Measurements from ENCODE around the gene ATP1A4. TPM values are rescaled to one million over a fixed set of nuclear protein-coding genes. Genes with fewer than 3 reads are reported as not detected.
"Not testable (repeated sequence)": the region's sequence is repeated elsewhere in the genome, so short reads cannot be mapped to it uniquely, and the experiment has no call there.

The ATP1A4 gene
- polyA plus RNA-seq, 4 donors = 0.12 to 0.24 TPM; not detected in 2

DNA sequence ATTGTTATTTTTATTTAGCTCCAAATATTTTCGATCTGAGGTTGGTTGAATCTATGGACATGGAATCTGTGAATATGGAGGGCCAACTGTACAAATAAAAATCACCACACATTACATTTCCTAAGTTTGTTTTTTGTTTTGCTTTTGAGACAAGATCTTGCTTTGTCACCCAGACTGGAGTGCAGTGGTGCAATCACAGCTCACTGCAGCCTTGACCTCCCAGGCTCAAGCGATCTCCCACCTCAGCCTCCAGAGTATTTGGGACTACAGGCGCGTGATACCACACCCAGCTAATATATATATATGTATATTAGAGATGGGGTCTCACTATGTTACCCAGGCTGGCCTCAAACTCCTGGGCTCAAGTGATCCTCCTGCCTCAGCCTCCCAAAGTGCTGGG, 25.1 kb upstream of the ATP1A4 start:
- H3K27ac ChIP-seq (ENCODE audit: low read depth in 1 of 3, low read length in 2 of 3); H3K4me1 ChIP-seq (ENCODE audit: control insufficient read depth in 3 of 3, insufficient read depth in 2 of 3, low read depth in 1 of 3, low read length in 2 of 3); DNase-seq; H3K27me3 ChIP-seq (ENCODE audit: control insufficient read depth in 3 of 3, insufficient read depth in 3 of 3, low read length in 3 of 3); FAIRE-seq; H3K9me3 ChIP-seq (ENCODE audit: control insufficient read depth in 2 of 2, insufficient read depth in 1 of 2, low read depth in 1 of 2, low read length in 1 of 2); H3K36me3 ChIP-seq (ENCODE audit: control insufficient read depth in 3 of 3, insufficient read depth in 2 of 3, low read depth in 1 of 3, low read length in 3 of 3); H3K4me3 ChIP-seq (ENCODE audit: low read depth in 1 of 3, low read length in 3 of 3): not testable (repeated sequence)
- 65 to 80% (median 71%) methylated on average over 4 of the region's 4 CpGs for WGBS, 3 donors

DNA sequence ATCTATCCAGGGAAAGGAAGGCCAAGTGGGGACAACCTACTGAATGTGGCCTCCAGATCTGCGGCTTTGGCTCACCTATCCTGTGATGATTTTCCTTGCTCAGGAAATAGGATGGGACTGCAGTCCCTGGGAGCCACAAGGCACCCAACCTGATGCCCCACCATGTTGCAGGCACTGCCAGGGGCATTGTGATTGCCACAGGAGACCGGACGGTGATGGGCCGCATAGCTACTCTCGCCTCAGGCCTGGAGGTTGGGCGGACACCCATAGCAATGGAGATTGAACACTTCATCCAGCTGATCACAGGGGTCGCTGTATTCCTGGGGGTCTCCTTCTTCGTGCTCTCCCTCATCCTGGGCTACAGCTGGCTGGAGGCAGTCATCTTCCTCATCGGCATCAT, 24.0 kb upstream of the ATP1A4 start:
- 93 to 98% (median 95%) methylated on average over 9 of the region's 9 CpGs for WGBS, 3 donors
- no peak for FAIRE-seq

DNA sequence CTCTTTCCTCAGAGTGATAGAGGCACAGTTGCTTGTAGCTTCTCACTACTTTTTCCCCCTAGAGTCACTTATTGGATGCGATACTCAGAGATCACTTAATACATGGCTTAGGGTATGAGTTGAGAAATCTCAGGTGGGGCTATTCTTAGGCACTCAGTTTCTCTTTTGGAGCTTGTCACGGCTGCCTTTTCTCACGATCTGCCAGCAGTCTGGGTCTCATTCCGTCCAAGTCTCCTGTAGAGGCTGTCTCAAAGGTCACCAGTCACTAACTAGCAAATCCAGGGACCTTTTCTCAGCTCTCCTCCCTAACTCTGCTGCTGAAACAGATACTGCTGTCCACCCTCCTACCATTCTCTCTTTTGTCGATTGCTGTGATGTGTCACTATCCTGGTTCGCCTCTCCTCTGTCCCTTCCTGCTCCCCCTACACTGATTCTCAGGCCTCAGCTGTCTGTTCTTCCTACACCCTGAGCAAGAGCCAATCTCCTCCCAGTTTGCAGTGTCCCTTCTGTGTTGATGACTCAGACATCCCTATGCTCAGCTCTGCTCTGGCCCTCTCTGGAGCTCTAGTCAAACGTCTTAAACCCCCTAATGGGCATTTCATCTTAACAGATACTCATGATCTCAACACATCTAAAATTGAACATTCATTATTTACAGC, 23.4 kb upstream of the ATP1A4 start:
- Histone ChIP-seq H3K4me1 (ENCODE audit: control insufficient read depth in 3 of 3, insufficient read depth in 2 of 3, low read depth in 1 of 3, low read length in 2 of 3) (peaks cover 0 to 10% (median 0%) of the 10 kb centered on the region in 3 donors), H3K9me3 (ENCODE audit: control insufficient read depth in 2 of 2, insufficient read depth in 1 of 2, low read depth in 1 of 2, low read length in 1 of 2) (no peaks in the 10 kb centered on the region), H3K4me3 (ENCODE audit: low read depth in 1 of 3, low read length in 3 of 3) (no peak overlapping the region), H3K27ac (ENCODE audit: low read depth in 1 of 3, low read length in 2 of 3) (no peak overlapping the region), H3K36me3 (ENCODE audit: control insufficient read depth in 3 of 3, insufficient read depth in 2 of 3, low read depth in 1 of 3, low read length in 3 of 3) (no peaks in the 10 kb centered on the region), H3K27me3 (ENCODE audit: control insufficient read depth in 3 of 3, insufficient read depth in 3 of 3, low read length in 3 of 3) (no peaks in the 10 kb centered on the region)
- peak; percentile 22 to 33 for DNase-seq
- WGBS, 3 donors = 34 to 57% (median 41%) methylated on average over 7 of the region's 7 CpGs
- FAIRE-seq = no peak

More for the DNA sequence above, 24.0 kb upstream of the ATP1A4 start:
- H3K4me1 ChIP-seq (ENCODE audit: control insufficient read depth in 3 of 3, insufficient read depth in 2 of 3, low read depth in 1 of 3, low read length in 2 of 3) = peaks cover 0 to 10% (median 0%) of the 10 kb centered on the region in 3 donors
- no peak for DNase-seq
- no peak overlapping the region for H3K27ac ChIP-seq (ENCODE audit: low read depth in 1 of 3, low read length in 2 of 3)
- H3K36me3 ChIP-seq (ENCODE audit: control insufficient read depth in 3 of 3, insufficient read depth in 2 of 3, low read depth in 1 of 3, low read length in 3 of 3) = no peaks in the 10 kb centered on the region
- H3K27me3 ChIP-seq (ENCODE audit: control insufficient read depth in 3 of 3, insufficient read depth in 3 of 3, low read length in 3 of 3) = no peaks in the 10 kb centered on the region
- H3K4me3 ChIP-seq (ENCODE audit: low read depth in 1 of 3, low read length in 3 of 3) = no peak overlapping the region
- no peaks in the 10 kb centered on the region for H3K9me3 ChIP-seq (ENCODE audit: control insufficient read depth in 2 of 2, insufficient read depth in 1 of 2, low read depth in 1 of 2, low read length in 1 of 2)

DNA sequence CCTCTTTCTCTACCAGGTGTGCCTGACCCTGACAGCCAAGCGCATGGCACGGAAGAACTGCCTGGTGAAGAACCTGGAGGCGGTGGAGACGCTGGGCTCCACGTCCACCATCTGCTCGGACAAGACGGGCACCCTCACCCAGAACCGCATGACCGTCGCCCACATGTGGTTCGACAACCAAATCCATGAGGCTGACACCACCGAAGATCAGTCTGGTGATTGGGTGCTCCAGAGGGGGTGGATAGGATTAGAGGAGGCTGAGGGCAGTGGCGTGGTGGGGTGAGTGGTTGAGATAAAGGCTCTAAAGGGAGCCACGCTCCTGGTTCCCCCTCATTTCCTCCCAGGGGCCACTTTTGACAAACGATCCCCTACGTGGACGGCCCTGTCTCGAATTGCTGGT, 22.8 kb upstream of the ATP1A4 start:
- no peak overlapping the region for H3K4me3 ChIP-seq (ENCODE audit: low read depth in 1 of 3, low read length in 3 of 3)
- WGBS, 3 donors = 86 to 92% (median 90%) methylated on average over 18 of the region's 18 CpGs
- no peaks in the 10 kb centered on the region for H3K9me3 ChIP-seq (ENCODE audit: control insufficient read depth in 2 of 2, insufficient read depth in 1 of 2, low read depth in 1 of 2, low read length in 1 of 2)
- no peaks in the 10 kb centered on the region for H3K36me3 ChIP-seq (ENCODE audit: control insufficient read depth in 3 of 3, insufficient read depth in 2 of 3, low read depth in 1 of 3, low read length in 3 of 3)
- H3K27ac ChIP-seq (ENCODE audit: low read depth in 1 of 3, low read length in 2 of 3) = no peak overlapping the region
- FAIRE-seq (no peak), DNase-seq (no peak)
- no peaks in the 10 kb centered on the region for H3K27me3 ChIP-seq (ENCODE audit: control insufficient read depth in 3 of 3, insufficient read depth in 3 of 3, low read length in 3 of 3)
- peaks cover 0 to 10% (median 0%) of the 10 kb centered on the region in 3 donors for H3K4me1 ChIP-seq (ENCODE audit: control insufficient read depth in 3 of 3, insufficient read depth in 2 of 3, low read depth in 1 of 3, low read length in 2 of 3)

DNA sequence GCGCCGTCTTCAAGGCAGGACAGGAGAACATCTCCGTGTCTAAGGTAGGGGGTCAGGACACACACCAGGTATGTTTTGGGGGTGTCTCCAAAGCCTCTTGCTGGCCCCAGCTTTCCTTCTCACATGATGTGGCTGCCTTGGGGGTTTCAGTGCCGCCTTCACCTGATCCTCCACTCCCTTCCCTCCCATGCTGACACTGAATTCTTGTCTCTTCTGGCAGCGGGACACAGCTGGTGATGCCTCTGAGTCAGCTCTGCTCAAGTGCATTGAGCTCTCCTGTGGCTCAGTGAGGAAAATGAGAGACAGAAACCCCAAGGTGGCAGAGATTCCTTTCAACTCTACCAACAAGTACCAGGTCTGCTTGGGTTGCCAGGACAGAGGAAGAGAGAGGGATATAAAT, 22.4 kb upstream of the ATP1A4 start:
- DNase-seq = no peak
- FAIRE-seq = no peak

DNA sequence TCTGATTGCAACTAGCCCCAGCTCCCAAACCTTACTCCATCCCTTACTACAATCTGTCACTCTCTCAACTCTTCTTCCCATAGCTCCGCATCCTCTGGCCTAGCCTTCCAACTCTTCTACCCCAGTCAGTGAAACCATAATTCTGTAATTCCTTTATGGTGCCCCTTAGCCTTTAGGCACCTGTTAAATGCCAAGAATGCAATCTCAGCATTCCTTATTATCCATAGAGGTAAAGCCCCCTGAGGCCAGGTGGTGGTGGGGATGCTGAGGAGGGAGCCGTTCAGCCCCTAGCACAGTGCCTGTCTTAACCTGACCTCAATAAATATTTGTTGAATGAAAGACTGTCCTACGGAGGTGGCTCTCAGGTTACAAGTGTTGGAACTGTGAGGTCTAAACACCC, 21.8 kb upstream of the ATP1A4 start:
- Histone ChIP-seq H3K36me3 (ENCODE audit: control insufficient read depth in 3 of 3, insufficient read depth in 2 of 3, low read depth in 1 of 3, low read length in 3 of 3) (no peaks in the 10 kb centered on the region), H3K27me3 (ENCODE audit: control insufficient read depth in 3 of 3, insufficient read depth in 3 of 3, low read length in 3 of 3) (no peaks in the 10 kb centered on the region), H3K27ac (ENCODE audit: low read depth in 1 of 3, low read length in 2 of 3) (no peak overlapping the region), H3K4me1 (ENCODE audit: control insufficient read depth in 3 of 3, insufficient read depth in 2 of 3, low read depth in 1 of 3, low read length in 2 of 3) (peaks cover 0 to 10% (median 0%) of the 10 kb centered on the region in 3 donors), H3K4me3 (ENCODE audit: low read depth in 1 of 3, low read length in 3 of 3) (no peak overlapping the region), H3K9me3 (ENCODE audit: control insufficient read depth in 2 of 2, insufficient read depth in 1 of 2, low read depth in 1 of 2, low read length in 1 of 2) (no peaks in the 10 kb centered on the region)
- DNase-seq (no peak), FAIRE-seq (no peak)
- 84 to 85% (median 85%) methylated on average over 3 of the region's 3 CpGs for WGBS, 3 donors

More for the DNA sequence above, 22.4 kb upstream of the ATP1A4 start:
- Histone ChIP-seq H3K9me3 (ENCODE audit: control insufficient read depth in 2 of 2, insufficient read depth in 1 of 2, low read depth in 1 of 2, low read length in 1 of 2) (no peaks in the 10 kb centered on the region), H3K4me3 (ENCODE audit: low read depth in 1 of 3, low read length in 3 of 3) (no peak overlapping the region), H3K4me1 (ENCODE audit: control insufficient read depth in 3 of 3, insufficient read depth in 2 of 3, low read depth in 1 of 3, low read length in 2 of 3) (peaks cover 0 to 10% (median 0%) of the 10 kb centered on the region in 3 donors), H3K27me3 (ENCODE audit: control insufficient read depth in 3 of 3, insufficient read depth in 3 of 3, low read length in 3 of 3) (no peaks in the 10 kb centered on the region), H3K27ac (ENCODE audit: low read depth in 1 of 3, low read length in 2 of 3) (no peak overlapping the region), H3K36me3 (ENCODE audit: control insufficient read depth in 3 of 3, insufficient read depth in 2 of 3, low read depth in 1 of 3, low read length in 3 of 3) (no peaks in the 10 kb centered on the region)
- 91 to 98% (median 94%) methylated on average over 5 of the region's 5 CpGs for WGBS, 3 donors

DNA sequence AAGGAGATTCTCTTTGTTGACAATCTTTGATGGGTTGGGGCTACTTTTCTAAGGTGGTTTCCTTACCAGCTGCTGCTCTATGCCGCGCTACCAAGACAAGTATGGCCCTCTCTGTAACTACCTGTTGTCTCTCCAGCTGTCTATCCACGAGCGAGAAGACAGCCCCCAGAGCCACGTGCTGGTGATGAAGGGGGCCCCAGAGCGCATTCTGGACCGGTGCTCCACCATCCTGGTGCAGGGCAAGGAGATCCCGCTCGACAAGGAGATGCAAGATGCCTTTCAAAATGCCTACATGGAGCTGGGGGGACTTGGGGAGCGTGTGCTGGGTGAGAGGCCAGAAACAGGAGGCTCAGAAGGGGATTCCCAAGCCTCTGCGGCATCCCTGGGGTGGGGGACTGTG, 21.4 kb upstream of the ATP1A4 start:
- FAIRE-seq (no peak), DNase-seq (no peak)
- H3K9me3 ChIP-seq (ENCODE audit: control insufficient read depth in 2 of 2, insufficient read depth in 1 of 2, low read depth in 1 of 2, low read length in 1 of 2) = no peaks in the 10 kb centered on the region
- 86 to 87% (median 86%) methylated on average over 11 of the region's 11 CpGs for WGBS, 3 donors
- no peaks in the 10 kb centered on the region for H3K36me3 ChIP-seq (ENCODE audit: control insufficient read depth in 3 of 3, insufficient read depth in 2 of 3, low read depth in 1 of 3, low read length in 3 of 3)
- no peak overlapping the region for H3K27ac ChIP-seq (ENCODE audit: low read depth in 1 of 3, low read length in 2 of 3)
- peaks cover 0 to 10% (median 0%) of the 10 kb centered on the region in 3 donors for H3K4me1 ChIP-seq (ENCODE audit: control insufficient read depth in 3 of 3, insufficient read depth in 2 of 3, low read depth in 1 of 3, low read length in 2 of 3)
- no peak overlapping the region for H3K4me3 ChIP-seq (ENCODE audit: low read depth in 1 of 3, low read length in 3 of 3)
- H3K27me3 ChIP-seq (ENCODE audit: control insufficient read depth in 3 of 3, insufficient read depth in 3 of 3, low read length in 3 of 3) = no peaks in the 10 kb centered on the region

DNA sequence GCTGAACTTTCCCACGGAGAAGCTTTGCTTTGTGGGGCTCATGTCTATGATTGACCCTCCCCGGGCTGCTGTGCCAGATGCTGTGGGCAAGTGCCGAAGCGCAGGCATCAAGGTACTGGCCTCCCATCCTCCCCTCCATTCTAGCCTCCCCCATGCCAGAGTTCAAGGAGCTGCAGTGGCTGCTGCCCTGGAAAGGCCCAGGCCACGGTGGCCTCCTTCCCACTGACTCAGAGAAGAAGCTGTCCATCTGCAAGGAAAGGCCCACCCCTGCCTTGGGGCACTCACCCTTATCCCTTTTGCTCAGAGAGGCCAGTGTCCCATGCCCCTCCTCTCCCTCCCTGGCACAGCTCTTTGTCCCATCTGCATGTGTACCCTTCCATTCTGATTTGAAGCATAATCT, 20.9 kb upstream of the ATP1A4 start:
- FAIRE-seq = no peak
- Histone ChIP-seq H3K9me3 (ENCODE audit: control insufficient read depth in 2 of 2, insufficient read depth in 1 of 2, low read depth in 1 of 2, low read length in 1 of 2) (no peaks in the 10 kb centered on the region), H3K27me3 (ENCODE audit: control insufficient read depth in 3 of 3, insufficient read depth in 3 of 3, low read length in 3 of 3) (peaks cover 0 to under 1% (median 0%) of the 10 kb centered on the region in 3 donors), H3K4me3 (ENCODE audit: low read depth in 1 of 3, low read length in 3 of 3) (no peak overlapping the region), H3K27ac (ENCODE audit: low read depth in 1 of 3, low read length in 2 of 3) (no peak overlapping the region), H3K4me1 (ENCODE audit: control insufficient read depth in 3 of 3, insufficient read depth in 2 of 3, low read depth in 1 of 3, low read length in 2 of 3) (peaks cover 0 to 5% (median 0%) of the 10 kb centered on the region in 3 donors), H3K36me3 (ENCODE audit: control insufficient read depth in 3 of 3, insufficient read depth in 2 of 3, low read depth in 1 of 3, low read length in 3 of 3) (no peaks in the 10 kb centered on the region)
- 88 to 95% (median 90%) methylated on average over 5 of the region's 5 CpGs for WGBS, 3 donors
- no peak for DNase-seq

DNA sequence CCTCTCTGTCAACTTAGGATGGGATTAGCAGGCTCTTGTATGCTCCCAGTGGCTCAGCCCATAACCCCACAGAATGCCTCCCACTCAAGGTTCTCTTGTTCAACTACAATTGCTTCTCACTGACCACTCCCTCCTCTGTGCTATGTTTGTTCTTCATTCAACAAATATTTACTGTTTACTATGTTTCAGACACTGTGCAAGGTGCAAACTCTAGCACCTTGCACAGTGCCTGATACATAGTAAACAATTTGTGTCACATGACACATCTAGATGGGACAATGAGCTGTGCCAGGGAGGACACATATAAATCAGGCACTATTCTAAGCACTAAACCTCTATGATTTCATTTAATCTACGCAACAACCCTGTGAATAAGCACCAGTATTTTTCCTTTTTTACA, 20.5 kb upstream of the ATP1A4 start:
- Histone ChIP-seq H3K27ac (ENCODE audit: low read depth in 1 of 3, low read length in 2 of 3) (no peak overlapping the region), H3K36me3 (ENCODE audit: control insufficient read depth in 3 of 3, insufficient read depth in 2 of 3, low read depth in 1 of 3, low read length in 3 of 3) (no peaks in the 10 kb centered on the region), H3K4me3 (ENCODE audit: low read depth in 1 of 3, low read length in 3 of 3) (no peak overlapping the region), H3K9me3 (ENCODE audit: control insufficient read depth in 2 of 2, insufficient read depth in 1 of 2, low read depth in 1 of 2, low read length in 1 of 2) (no peaks in the 10 kb centered on the region), H3K27me3 (ENCODE audit: control insufficient read depth in 3 of 3, insufficient read depth in 3 of 3, low read length in 3 of 3) (peaks cover 0 to 2% (median 0%) of the 10 kb centered on the region in 3 donors), H3K4me1 (ENCODE audit: control insufficient read depth in 3 of 3, insufficient read depth in 2 of 3, low read depth in 1 of 3, low read length in 2 of 3) (peaks cover 0 to under 1% (median 0%) of the 10 kb centered on the region in 3 donors)
- no peak for DNase-seq
- FAIRE-seq = no peak
- WGBS, 3 donors = 90 to 96% (median 93%) methylated on average over 1 of the region's 1 CpG

Data from small intestine (tissue), 7 donors.